Right forelimb (tissue), 1 donor: ENCODE measurements around the gene PRKAR1B.

Experiments used
- DNase-seq: peaks from one replicate; pipeline ENCODE4 v3.0.0-alpha.2; 2018

Gene PRKAR1B

GRCh38 chr7:716636-717035, 10.4 kb downstream of the PRKAR1B start:
- no peak for DNase-seq

DNA sequence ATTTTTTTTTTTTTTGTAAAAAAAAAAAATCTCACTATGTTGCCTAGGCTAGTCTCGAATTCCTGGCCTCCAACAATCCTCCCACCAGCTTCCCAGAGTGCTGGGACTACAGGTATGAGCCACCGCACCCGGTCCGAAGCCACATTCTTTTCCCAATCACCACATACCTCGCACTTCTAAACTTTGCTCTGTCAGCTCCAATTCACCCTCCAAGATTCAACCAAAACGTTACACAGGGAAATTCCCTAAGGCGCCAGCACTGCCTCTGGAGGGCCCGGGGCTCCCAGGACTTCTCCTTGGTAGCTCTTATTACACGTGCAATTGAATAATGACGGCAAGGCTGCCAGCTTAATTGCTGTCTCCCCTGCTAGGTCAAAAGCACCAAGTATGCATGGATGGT, 10.9 kb downstream of the PRKAR1B start:
- no peak for DNase-seq

GRCh38 chr7:714251-714671, 12.8 kb downstream of the PRKAR1B start:
- no peak for DNase-seq

- DNase-seq, result no peak
Measured at GRCh38 chr7:713488-714230, 13.4 kb downstream of the PRKAR1B start.

GRCh38 chr7:713139-713457, 14.0 kb downstream of the PRKAR1B start:
- no peak for DNase-seq

DNA sequence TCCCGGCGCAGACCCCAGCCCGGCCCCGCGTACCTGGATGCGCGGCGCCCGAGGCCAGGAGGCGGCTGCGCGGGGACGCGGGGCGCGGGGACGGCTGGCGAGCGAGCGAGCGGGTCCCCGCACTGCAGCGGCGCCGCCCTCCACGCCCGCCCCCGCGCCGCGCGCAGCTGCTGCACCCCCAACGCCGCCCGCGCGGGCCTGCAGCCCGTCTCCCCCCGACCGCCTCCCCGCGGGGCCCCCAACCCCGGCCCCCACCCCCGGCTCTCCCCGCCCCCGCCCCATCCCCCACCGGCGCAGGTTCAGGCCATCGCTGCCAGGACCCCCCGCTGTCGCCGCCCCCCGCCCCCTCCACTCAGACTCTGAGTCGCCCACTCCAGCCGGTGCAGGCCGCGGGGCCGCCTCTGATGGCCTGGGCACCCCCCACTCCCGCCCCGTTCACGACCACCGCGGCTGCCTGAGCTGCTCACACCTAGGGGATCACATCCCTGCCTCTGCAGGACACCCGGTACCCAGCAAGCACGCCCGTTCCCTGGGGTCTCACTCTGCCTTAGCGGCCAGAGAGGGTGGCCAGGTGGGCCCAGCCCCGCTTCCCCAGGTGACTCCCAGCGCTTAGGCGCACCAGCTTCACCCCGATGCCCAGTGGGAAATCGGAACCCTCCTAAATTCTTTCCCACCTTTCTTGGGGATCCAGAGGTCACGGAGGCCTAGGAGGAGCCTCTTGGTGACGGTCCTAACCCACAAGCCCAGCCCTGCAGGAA, 14.5 kb downstream of the PRKAR1B start:
- DNase-seq, result no peak

GRCh38 chr7:711922-712380, 15.1 kb downstream of the PRKAR1B start:
- no peak for DNase-seq

DNA sequence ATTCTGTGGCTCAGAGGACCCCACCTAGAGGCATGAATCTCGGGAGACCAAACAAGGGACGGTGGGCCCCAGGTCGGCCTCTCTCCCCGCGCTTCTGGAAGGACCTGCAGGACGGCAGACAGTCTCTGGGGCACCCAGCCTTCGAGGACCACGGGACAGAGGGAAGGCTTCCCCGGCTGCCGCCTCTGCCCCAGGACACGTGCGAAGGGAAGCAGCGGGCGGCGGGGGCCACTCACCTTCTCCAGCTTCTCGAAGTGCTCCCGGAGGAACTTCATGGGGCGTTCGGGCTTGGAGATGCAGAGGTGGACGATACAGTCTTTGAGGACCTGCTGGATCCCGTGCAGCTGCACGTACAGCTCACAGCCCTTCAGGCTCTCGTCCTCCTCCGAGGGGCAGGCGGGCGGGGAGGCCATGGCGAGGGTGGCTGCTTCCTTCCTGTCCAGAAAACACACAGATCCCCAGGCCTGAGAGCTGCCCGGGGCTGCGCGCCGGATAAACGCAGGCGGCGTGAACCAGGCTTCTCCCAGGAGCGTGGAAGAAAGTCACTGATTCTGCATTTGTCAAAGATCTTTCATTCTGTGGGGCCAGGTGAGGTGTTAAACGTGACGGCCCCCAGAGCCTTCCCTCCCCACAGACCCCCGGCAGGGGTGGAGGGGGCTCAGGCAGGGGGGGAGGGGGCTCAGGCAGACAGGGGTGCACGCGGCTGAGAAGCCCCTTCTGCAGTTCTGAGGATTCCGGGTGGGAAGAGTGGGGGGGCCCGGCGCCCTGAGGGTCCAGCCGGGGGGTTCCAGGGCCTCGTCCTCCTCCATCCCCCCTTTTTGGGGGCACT, 15.8 kb downstream of the PRKAR1B start:
- no peak for DNase-seq

DNA sequence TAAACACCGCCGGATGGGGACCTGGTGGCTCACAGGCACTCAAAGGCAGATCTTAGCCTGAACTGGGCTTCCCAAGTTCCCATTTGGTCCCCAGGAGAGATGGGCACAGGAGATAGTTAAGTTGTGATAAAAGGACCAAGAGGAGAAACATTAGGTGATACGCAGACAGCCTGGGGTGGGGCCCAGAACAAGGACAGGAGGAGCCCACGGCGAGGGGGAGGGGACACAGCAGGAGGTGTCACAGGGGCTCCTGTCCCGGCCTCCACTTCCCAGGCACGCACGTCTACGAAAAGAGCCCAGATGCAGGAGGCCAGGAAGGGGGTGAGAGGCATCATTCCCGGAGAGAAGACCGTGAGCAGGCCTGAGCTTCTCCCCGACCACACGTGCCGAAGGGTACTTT, 16.9 kb downstream of the PRKAR1B start:
- no peak for DNase-seq

GRCh38 chr7:707296-708000, 19.6 kb downstream of the PRKAR1B start:
- DNase-seq, result no peak

DNA sequence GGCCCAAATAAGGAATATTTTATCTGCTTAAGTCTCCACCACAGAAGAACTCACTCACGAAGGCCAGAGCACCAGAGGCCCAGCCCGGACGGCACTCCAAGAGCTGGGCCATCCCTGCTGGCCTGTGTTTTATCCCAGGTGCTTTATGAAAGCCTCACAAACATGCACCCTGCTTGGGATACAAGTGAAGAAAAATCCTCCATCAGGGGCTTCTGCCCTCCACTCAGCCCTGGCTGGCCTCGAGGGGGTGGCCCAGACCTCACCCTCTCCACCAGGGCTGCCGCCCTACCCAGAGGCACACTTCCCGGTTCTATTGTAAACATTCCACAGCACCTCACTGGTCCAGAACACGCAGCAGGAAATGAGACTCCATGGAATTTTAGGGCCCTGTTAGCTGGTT, 20.4 kb downstream of the PRKAR1B start:
- no peak for DNase-seq

DNA sequence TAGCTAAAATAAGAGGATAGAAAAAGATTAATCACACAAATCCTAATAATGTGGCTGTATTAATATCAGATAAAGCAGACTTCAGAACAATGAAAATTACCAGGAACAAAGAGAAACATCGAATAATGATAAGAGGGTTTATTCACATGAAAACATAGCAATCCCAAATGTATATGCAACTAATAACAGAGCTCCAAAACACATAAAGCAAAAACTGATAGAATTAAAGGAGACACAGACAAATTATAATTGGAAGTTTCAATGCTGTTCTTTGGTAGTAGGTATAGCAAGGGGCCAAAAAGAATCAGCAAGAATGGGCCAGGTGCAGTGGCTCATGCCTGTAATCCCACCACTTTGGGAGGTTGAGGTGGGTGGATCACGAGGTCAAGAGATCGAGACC, 24.0 kb downstream of the PRKAR1B start:
- no peak for DNase-seq

DNA sequence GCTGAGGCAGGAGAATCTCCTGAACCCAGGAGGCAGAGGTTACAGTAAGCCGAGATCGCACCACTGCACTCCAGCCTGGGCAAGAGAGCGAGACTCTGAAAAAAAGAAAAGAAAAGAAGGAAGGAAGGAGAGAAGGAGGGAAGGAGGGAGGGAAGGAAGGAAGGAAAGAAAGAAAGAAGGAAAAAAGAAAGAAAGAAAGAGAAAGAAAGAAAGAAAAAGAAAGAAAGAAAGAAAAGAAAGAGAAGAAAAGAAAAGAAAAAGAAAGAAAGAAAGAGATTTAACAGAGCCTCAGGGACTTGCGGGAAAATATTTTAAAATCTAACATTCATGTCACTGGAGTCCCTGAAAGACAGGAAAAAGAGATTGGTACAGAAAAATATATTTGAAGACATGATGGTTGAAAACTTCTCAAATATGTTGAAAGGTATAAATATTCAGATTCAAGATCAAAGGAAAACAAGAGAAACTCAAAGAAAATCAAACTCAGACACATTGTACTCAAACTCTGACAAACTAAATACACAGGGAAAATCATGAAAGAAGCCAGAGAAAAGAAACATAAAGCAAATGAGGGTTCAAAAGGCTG, 25.9 kb downstream of the PRKAR1B start:
- DNase-seq, result no peak

DNA sequence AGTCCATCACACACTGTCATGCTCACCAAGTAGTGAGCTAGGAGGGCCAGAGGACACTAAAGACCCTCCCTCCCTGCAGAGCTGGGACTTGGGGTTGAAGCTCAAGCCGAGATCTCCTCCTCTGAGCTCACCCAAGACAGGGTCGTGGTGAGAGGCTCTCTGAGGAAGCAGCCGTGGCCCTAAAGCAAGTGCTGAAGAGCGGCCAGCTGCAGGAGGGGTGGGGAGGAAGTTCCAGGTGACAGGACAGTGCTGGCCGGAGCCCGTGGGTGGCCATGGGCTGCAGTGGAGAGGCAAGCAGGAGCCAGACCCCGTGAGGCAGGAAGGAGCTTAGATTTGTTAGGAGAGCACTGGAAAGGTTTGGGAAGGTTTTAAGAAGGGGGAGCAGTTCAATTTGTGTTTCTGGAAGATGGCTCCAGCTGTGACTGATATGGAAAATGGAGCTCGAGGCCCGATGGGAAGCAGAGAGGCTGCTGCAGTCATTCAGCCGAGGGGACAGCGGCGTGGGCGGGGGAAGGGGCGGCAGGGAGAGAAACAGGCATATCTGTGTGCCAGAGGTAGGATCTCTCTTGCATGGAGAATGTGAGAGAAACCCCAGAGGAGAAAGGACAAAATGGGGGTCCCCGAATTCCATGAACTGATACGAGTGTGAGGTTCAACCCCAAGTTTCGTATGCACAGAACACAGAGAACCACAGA, 27.5 kb downstream of the PRKAR1B start:
- no peak for DNase-seq

GRCh38 chr7:698515-699475, 28.3 kb downstream of the PRKAR1B start:
- no peak for DNase-seq

- no peak for DNase-seq
Measured at GRCh38 chr7:696812-697551, 30.1 kb downstream of the PRKAR1B start.

- DNase-seq, result no peak
Measured at GRCh38 chr7:696426-696811, 30.7 kb downstream of the PRKAR1B start.

- no peak for DNase-seq
Measured at GRCh38 chr7:693280-693679, 33.8 kb downstream of the PRKAR1B start.

DNA sequence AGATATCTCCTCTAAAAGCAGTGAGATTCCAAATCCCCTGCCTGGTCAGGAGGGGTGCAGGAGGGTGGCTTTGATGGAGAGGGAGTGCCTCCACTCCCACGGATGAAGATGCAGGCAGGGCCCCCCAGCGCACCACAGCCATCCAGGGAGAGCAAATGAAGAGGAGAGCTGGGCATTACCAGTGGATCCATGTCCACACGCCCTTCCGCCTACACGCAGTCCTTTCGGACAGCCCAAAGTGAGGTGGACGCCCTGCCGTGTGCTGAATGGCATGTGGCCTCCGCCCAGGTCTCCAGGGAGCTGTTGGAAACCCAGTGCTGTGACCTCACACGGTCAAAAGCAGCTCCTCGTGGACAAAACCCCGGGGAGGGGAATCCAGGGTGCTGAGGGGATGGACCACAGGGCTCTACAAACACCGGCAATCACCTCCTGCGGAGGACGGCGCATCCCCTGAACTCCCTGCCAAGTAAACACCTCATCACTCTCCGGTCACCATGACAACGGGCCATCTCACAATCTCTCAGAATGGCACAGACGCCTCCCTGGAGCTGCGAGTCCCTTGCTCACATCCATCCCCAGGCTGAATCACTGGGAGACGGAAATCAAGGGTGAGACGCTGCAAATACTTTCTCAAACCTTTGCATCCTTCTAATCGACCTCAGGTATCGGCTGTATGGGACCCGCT, 35.6 kb downstream of the PRKAR1B start:
- no peak for DNase-seq
